Measurements from ENCODE around the gene PAK3.

Gene PAK3

DNA sequence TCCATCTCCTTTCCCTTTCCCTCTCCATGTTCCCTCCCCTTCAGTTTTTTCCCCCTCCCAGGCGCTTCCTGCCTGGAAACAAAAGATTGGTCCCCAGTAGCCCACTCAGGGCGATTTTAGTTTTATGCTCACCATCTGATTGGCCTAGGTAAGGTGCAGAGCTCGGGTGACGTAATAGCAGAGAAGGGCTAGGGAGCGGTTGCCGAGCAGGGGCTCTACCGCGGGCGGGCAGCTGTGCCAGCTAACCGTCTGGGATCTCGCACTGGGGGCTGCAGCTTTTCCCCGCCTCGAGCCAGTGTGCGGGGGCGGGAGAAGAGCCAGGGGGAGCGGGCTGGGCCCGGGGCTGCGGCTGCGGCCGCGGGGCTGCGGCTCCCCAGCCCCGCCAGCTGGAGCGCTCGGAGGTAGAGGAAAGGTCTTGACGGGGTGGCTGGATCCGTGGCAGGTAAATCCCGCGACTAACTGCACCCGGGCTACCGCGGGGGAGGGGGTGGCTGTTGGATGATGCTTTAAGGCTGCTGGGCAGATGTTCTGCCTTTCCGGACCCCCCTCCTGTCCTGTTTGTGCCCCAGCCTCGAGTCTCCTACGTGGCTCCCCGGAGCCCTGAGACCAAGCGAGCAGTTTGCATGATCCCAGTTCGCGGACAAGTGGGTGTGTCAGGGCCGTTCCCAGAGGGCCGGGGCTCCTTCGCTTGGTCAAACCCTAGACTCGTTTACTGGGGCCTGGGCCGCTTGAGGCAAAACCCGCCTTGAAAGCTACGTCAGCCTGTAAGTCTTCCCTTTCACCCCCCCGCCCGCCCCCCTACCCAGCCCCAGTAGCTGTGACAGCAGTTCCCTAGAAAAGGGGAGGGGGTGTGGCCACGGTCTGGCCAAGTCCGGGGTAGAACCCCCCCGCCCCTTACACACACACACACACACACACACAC, at the start of gene PAK3:
Gene PAK3 (plus strand): TSS at position 218 of the 922 bp plus-strand sequence. CDS start 26,913 bp downstream, outside the sequence.
- peak; percentile 30 to 38 for DNase-seq

- DNase-seq: no peak
These were observed 48.4 kb upstream of the PAK3 start for GRCh38 chrX:111047575-111047974.

GRCh38 chrX:111052478-111052877, 43.5 kb upstream of the PAK3 start:
- no peak for DNase-seq

- no peak for DNase-seq
These were observed 24.3 kb upstream of the PAK3 start for GRCh38 chrX:111071542-111072277.

DNA sequence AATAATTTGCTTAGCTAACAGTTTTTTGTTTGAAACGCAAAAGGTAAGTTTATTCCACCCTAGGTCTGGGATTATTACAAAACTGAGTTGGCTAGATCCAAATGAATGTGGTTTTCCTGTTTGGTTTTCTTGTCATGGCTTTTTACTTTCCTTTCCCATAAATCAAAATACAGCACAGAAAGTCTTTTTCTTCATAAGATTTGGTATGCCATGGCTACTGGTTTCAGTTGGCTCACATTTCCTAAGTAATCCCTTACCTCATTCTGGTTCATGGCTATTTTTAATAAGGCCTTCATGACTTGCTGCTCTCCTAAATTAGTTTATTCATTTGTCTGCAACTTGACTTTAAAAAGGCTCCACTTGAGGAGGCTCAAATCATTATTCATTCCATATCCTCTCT, 12.9 kb upstream of the PAK3 start:
- DNase-seq: no peak

GRCh38 chrX:111086591-111087006, 9.4 kb upstream of the PAK3 start:
- DNase-seq: no peak

DNA sequence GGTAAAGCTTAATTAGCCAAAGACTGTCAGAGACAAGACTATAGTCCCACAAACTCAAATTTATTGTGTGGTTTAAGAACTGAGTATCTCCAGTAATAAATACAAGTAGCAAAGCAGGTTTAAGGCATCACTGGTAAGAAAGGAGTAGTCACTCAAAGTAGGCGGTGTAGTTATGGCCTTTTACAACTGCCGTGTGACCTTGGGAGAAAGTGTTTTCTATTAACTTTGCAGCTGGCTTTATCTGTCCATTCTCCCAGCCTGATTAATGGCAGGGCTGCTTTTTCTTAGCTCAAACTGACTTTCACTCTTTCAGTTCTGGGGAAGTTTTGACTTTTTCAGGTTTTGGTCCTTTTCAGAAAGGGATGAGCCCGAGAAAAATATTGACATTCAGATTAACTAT, 7.4 kb upstream of the PAK3 start:
- DNase-seq: no peak

DNA sequence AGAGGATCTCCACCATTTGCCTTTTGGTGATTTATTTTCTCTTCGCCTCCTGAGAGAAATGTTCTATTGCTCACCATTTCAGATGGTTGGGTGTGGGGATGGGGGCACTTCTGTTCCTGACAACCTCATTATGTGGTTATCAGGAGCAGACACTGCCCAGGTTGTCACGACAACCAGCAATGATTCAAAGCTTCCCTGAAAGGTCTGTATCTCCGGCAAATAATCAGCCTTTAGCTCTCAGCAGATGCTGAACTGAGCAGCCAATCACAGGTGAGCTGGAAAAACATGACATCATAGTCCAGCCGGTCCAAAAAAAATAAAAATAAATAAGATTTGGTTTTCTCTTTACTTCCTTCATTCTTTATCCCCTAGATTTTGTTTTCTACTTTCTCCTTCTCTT, 5.5 kb upstream of the PAK3 start:
- no peak for DNase-seq

- DNase-seq: peak in 1 of 2 experiments; percentile 1
These were observed 2.9 kb downstream of the PAK3 start for GRCh38 chrX:111098874-111099273.

DNA sequence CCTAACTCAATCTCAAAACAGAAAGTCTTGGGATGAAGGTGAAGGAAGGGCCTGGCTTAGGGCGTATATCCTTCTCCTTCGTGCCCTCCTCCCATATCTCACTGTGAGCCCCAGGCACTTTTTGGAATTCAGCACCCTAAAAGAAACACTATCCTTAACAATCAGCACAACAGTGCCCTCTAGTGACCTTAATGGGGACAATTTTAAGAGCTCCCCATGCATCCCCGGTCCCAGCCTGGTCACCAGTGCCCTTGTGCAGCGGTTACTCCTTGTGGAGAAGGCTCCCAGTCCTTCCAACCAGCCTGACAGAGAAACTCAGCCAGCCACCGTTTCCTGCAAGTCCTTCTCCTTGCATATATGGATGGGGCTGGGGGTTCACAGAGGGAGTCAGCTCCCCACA, 4.2 kb downstream of the PAK3 start:
- peak; percentile 1 to 9 for DNase-seq

DNA sequence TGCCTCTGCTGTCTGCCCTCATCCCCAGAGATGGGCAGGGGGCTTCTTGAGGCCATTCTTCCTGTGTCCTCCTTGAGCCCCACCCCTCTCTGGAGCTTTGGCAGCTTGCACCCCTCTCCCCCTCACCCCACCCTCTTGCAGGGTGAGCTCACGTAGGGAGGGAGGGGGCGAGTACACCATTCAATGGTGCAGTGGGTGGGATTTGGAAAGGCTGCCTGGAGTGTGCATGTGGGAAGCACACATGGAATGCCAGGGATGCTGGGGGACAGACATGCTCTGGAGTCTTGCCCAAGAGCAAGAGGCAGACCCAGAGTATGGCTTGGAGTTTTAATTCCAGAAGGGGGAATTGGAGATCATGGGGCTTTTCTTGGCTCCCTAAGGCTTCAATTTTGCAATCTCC, 5.6 kb downstream of the PAK3 start:
- DNase-seq: no peak

DNA sequence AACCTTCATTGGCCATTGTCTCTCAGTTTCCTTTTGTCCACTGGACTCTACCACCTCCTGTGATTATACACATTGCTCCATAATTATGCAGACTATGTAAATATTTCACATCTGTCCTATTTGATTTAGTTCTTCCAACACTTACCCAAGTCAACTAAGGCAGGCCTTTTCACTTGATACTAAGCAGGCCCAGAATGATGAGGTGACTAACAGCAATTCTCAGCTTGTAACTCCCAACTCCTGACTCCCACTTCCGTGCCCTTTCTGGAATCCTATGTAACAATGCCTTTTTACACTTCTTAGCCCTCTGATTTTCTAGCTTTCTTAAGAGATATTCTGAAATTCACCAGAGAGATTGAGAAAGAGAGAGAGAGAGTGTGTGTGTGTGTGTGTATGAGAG, 6.6 kb downstream of the PAK3 start:
- no peak for DNase-seq

DNA sequence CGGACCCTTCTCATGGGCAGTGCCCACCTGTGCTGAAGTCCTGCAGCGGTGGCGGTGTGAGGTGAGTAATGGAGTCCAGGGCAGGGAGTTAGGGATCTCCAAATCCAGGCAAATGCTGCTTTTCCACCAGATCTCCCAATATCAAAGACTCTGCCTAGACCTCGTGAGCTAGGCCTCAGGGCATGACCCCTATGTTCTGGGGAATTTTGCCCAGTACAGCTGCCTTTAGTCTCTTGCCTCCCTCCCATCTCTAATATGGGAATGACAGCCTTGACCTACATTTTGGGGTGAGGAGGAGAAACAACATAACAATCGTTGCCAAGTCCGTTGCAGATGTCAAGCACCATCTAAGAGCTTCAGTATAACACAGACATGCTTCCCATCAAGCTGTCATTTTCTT, 7.3 kb downstream of the PAK3 start:
- no peak for DNase-seq

GRCh38 chrX:111110098-111110775, 14.2 kb downstream of the PAK3 start:
- no peak for DNase-seq

DNA sequence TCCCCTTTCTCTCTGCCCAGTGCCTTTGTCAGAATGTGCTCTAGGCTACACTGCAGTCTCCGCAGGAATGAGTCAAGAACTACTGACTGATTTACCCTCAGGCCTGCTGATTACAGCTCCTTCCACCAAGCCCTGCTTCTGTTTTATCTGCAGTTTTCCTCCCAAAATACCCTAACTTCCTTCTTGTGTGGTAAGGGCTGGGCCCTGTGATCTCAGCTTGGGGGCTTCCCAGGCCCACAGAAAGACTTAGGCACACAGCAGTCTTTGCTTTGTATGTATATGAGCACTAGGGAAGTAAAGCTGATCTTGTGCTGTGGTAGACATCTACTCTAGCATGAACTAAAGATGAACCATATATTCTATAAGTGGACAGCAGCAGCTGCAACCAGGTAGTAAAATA, 18.8 kb downstream of the PAK3 start:
- DNase-seq: no peak

DNA sequence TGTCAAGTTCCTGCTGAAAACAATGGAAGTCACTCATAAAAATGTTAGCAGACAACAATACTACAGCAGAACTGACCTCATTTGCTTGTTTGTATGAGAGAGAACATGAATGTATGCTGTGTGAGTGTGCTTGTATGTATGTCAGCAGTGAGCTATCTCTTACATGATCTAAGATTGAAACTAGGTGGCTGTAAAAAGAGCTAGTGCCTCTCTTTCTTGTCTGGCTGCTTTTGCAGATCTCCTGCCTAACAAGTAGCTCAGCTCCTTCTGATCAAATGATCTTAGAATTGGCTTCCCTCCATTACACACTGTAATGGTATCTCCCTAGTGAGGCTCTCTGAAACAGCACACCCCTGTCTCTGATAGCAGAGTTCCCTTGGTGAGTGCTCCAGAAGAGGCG, 20.7 kb downstream of the PAK3 start:
- no peak for DNase-seq

GRCh38 chrX:111119341-111119740, 23.4 kb downstream of the PAK3 start:
- no peak for DNase-seq

- DNase-seq: no peak
These were observed 27.1 kb downstream of the PAK3 start for GRCh38 chrX:111123125-111123524.

- no peak for DNase-seq
These were observed 27.7 kb downstream of the PAK3 start for GRCh38 chrX:111123606-111124179.

- DNase-seq: no peak
These were observed 28.4 kb downstream of the PAK3 start for GRCh38 chrX:111124418-111124817.

DNA sequence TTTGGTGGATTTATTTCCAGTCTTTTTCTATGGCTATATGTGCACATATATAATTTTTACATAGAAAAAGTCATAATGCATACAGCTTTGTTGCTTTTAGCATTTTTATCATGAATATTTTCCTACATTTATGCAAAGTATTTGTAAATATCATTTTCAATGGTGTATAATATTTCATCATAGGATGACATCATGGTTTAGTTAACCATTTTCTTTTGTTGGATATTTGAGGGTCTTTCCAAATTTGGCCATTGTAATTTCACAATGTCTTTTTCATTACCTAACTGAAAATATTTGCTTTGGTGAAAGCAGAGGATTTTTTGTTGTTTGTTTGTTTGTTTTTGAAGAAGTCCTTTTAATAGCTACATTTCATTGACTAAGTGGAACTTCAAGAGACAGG, 31.0 kb downstream of the PAK3 start:
- DNase-seq: no peak

GRCh38 chrX:111129921-111130320, 33.9 kb downstream of the PAK3 start:
- DNase-seq: no peak

GRCh38 chrX:111131572-111131971, 35.6 kb downstream of the PAK3 start:
- DNase-seq: no peak

Data from NCI-H1930 (cell line).